H4 (cell line): ENCODE results near the gene TAAR2. TPM values are rescaled to one million over a fixed set of nuclear protein-coding genes. Genes with fewer than 3 reads are reported as not detected.
"Not testable (repeated sequence)": the region's sequence is repeated elsewhere in the genome, so short reads cannot be mapped to it uniquely, and the experiment has no call there.

Source experiments
- DNase-seq: peaks from one replicate; pipeline ENCODE4 v3.0.0-alpha.2; 2015; ENCODE audit warnings: low spot score
- total RNA-seq: library from RNA; depleted of rRNA; stranded (reverse); fragments of >200 nt; shearing (Covaris generic); gene quantifications from 2 replicates; pipeline ENCODE4 v1.2.3, GENCODE V29; 2014; rRNA removed

The TAAR2 gene
- total RNA-seq, 1 experiment from 2014 or later = not detected

GRCh38 chr6:132612449-132613108 is 11.5 kb downstream of the TAAR2 start:
- no peak for DNase-seq

- no peak for DNase-seq
Observed at GRCh38 chr6:132611616-132612015, 12.5 kb downstream of the TAAR2 start.

GRCh38 chr6:132607544-132608233 is 16.4 kb downstream of the TAAR2 start:
- no peak for DNase-seq

GRCh38 chr6:132604635-132605152 is 19.4 kb downstream of the TAAR2 start:
- no peak for DNase-seq

- not testable (repeated sequence) for DNase-seq
Observed at GRCh38 chr6:132600900-132601299, 23.2 kb downstream of the TAAR2 start.

- peak; percentile 31 for DNase-seq
Observed at GRCh38 chr6:132598473-132598872, 25.6 kb downstream of the TAAR2 start.

GRCh38 chr6:132596201-132596600 is 27.9 kb downstream of the TAAR2 start:
- no peak for DNase-seq

GRCh38 chr6:132592855-132593254 is 31.2 kb downstream of the TAAR2 start:
- DNase-seq = no peak

- DNase-seq = no peak
Observed at GRCh38 chr6:132590362-132590761, 33.7 kb downstream of the TAAR2 start.

GRCh38 chr6:132589454-132589853 is 34.6 kb downstream of the TAAR2 start, which contains the start of gene TAAR5:
Gene TAAR5 (minus strand): TSS chr6:132589741. CDS start chr6:132589686, 55 bp downstream.
- DNase-seq = no peak

GRCh38 chr6:132587424-132587823 is 36.7 kb downstream of the TAAR2 start:
- no peak for DNase-seq

- DNase-seq = no peak
Observed at GRCh38 chr6:132584698-132585097, 39.4 kb downstream of the TAAR2 start.

- no peak for DNase-seq
Observed at GRCh38 chr6:132571774-132572173, 52.3 kb downstream of the TAAR2 start.

- DNase-seq = no peak
Observed at GRCh38 chr6:132570221-132570777, 53.8 kb downstream of the TAAR2 start, which contains the start of gene TAAR6. Gene TAAR6 (plus strand): TSS chr6:132570322. CDS start chr6:132570322, 0 bp downstream.

GRCh38 chr6:132569170-132569569 is 54.9 kb downstream of the TAAR2 start:
- no peak for DNase-seq

GRCh38 chr6:132568611-132569010 is 55.5 kb downstream of the TAAR2 start:
- DNase-seq = no peak

- DNase-seq = no peak
Observed at GRCh38 chr6:132567566-132567965, 56.5 kb downstream of the TAAR2 start.

Other genes with a start within 250 kb of the TAAR2 start
- gene MOXD1, start 222.8 kb downstream of the TAAR2 start, total RNA-seq = 2.4 and 11.1 TPM in 2 replicates
- 7.9 and 11.2 TPM in 2 replicates for gene STX7, start 111.2 kb downstream of the TAAR2 start, total RNA-seq
- not detected in 2 replicates for gene TAAR9, start 86.0 kb downstream of the TAAR2 start, total RNA-seq
- gene TAAR8, start 71.6 kb downstream of the TAAR2 start, total RNA-seq = not detected in 2 replicates
- gene TAAR6, start 54.0 kb downstream of the TAAR2 start, total RNA-seq = not detected in 2 replicates
- not detected in 2 replicates for gene TAAR5, start 34.5 kb downstream of the TAAR2 start, total RNA-seq
- gene TAAR1, start 34.9 kb upstream of the TAAR2 start, total RNA-seq = not detected in 2 replicates
- not detected in 2 replicates for gene VNN1, start 89.8 kb upstream of the TAAR2 start, total RNA-seq
- 0.10 and 0.68 TPM in 2 replicates for gene VNN2, start 133.6 kb upstream of the TAAR2 start, total RNA-seq
- gene SLC18B1, start 174.4 kb upstream of the TAAR2 start, total RNA-seq = 6.0 and 9.4 TPM in 2 replicates
- gene RPS12, start 190.3 kb upstream of the TAAR2 start, total RNA-seq = 2,146 and 2,177 TPM in 2 replicates